Activated CD4-positive, CD25-positive, alpha-beta regulatory T cell treated with anti-CD3 and anti-CD28 coated beads, Interleukin-2, amount 50 U/mL, for 16 hours (primary cell): ENCODE data around the gene FBXO22.
A peak's percentile ranks its signal among the peaks of the same experiment; 100 is the strongest.
"Not testable (repeated sequence)": the region's sequence is repeated elsewhere in the genome, so short reads cannot be mapped to it uniquely, and the experiment has no call there.

Source experiments
- DNase-seq: peaks from one replicate; pipeline ENCODE4 v3.0.0-alpha.2; 2020; ENCODE audit warnings: low read depth, low spot score

The FBXO22 gene

GRCh38 chr15:75903331-75904239 lies at the start of gene FBXO22:
FBXO22 (plus strand) TSS chr15:75903878; CDS start chr15:75903964, 86 bp downstream.
- DNase-seq: peak; percentile 77

GRCh38 chr15:75857886-75858285 lies 45.8 kb upstream of the FBXO22 start:
- DNase-seq: no peak

- no peak for DNase-seq
These were observed 41.8 kb upstream of the FBXO22 start for GRCh38 chr15:75861750-75862402.

- DNase-seq: no peak
These were observed 40.9 kb upstream of the FBXO22 start for GRCh38 chr15:75862796-75863195.

DNA sequence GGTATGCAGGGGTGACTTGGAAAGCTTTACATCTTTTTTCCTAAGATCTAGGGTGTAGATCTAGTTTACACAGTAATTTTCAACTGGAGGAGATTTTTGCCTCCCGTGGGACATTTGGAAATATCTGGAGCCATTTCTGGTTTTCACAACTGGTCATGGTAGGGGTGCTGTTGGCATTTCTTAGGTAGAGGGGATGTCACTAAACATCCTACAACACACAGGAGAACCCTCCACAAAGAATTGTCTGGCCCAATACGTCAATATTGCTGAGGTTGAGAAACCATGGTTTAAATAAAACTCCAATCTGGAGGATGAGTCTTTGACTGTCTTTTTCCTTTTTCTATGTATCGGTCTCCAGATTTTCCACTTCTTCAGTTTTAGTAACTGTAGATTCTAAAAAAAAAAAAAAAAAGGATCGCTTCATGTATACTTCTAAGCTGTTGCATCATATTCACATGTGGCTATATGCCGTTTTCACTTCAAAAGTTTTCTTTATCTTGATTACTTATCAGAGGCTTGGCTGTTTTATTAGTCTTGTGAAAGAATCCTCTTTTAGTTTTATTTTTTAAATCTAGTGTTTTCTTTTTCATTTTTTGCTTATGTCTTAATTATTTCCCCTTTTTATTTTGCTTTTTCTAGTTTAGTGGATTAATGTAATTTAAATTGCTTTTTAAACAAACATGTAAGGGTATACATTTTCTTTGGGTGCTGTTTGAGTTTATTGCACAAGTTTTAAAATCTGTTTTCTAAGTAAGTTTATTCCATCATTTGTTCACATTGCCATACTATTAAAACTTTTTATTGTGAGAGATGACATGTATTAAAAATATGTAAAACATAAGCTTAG lies 39.2 kb upstream of the FBXO22 start:
- DNase-seq: no peak

DNA sequence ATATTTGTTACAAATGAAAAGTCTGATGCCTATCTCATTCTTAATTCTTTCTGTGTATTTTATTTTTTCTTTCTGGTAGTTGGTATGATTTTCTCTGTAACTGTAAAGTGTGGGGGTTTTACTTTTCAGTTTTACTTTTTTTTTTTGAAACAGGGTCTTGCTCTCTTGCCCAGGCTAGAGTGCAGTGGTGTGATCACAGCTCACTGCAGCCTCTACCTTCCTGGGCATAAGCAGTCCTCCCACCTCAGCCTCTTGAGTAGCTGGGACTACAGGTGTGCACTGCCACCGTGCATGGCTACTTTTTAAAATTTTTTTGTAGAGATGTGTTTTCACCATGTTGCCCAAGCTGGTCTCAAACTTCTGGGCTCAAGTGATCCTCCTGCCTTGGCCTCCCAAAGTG lies 37.6 kb upstream of the FBXO22 start:
- not testable (repeated sequence) for DNase-seq

DNA sequence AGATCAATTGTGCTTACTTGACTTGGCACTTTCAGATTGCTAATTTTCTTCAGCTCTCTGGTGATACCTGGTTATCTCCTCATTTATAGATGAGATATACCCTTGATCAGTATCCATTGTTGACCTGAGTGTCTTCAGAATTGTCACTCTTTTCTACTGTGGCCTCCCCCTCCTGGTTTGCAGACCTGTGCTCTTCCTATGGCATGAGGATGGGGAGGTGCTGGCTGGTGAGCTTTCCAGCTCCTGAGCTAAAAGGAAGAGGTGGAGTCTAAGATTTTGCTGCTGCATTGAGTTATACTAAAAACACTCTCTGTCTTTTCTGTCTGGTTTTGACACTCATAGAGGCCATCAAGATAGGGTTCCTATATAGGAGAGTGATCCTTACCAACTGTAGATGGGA lies 36.8 kb upstream of the FBXO22 start:
- no peak for DNase-seq

DNA sequence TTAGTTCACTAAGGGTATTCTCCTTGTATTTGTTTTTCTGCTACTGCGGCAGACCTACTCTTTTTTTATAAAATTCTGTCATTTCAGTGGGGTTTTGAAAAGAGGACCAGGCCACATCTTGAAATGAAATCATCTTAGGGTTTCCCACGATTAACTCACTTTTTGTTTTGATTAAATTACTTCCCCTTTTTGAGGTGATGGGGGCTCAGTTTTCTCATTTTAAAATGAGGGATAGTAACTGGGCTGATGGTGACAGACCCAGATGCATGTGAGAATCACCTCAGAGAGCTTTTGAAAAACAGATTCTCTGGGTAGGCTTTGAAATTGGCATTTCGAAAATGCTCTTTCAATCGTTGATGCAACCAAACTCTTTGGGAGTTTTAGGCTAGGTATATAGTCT lies 36.2 kb upstream of the FBXO22 start:
- DNase-seq: no peak

- DNase-seq: no peak
These were observed 35.7 kb upstream of the FBXO22 start for GRCh38 chr15:75868019-75868418.

GRCh38 chr15:75869446-75869845 lies 34.2 kb upstream of the FBXO22 start:
- no peak for DNase-seq

DNA sequence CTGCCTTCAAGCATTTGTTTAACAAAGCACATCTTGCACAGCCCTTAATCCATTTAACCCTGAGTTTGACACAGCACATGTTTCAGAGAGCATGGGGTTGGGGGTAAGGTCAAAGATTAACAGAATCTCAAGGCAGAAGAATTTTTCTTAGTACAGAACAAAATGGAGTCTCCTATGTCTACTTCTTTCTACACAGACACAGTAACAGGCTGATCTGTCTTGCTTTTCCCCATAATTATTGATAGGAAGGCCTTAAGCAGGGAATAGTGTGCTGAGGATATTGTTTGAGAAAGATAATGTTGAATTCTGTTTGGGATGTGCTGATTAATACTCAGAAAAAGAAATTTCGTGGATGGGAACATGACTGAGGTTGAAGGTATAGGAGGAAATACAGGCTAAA lies 32.1 kb upstream of the FBXO22 start:
- DNase-seq: not testable (repeated sequence)

DNA sequence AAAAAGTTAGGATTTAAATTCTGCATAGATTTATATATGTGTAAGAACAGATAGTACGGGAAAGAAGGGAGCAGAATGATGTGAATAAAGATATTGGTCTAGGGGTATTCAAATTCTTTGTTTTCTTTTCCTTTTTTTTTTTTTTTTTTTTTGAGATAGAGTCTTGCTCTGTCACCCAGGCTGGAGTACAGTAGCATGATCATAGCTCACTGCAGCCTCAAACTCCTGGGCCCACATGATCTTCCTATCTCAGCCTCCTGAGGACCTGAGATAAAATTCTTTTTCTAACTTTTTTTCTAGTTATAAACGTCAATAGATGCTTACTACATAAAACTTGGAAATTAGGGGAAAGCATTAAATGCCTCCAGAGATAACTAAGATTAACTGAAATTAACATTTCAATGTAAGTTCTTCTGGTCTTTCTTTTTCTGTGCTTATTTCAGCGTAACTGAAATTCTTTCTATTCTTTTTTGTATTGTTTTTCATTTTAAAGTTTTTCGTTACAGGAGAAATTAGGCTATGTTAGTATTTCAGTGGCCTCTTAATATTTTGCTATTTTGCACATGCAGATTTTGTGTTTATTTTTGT lies 31.2 kb upstream of the FBXO22 start:
- DNase-seq: no peak

DNA sequence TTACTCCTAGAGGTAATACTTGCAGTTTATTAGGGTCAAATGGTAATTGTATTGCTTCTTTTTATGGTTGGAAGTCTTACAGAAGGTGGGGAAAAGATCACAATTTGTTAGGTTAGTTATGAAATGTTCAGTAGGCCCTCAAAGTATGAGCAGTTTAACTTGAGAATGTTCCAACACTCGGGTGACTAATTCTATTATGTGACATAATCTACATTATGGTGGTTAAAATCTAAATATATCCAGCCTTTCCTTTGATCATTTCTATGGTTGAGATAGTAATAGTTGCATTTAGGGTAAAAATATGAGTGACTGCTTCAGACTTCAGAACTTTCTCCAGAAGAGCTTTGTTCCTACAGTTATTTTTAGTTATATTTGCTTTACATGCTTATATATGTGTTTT lies 19.6 kb upstream of the FBXO22 start:
- DNase-seq: no peak

GRCh38 chr15:75887178-75887577 lies 16.5 kb upstream of the FBXO22 start:
- no peak for DNase-seq

- no peak for DNase-seq
These were observed 11.8 kb upstream of the FBXO22 start for GRCh38 chr15:75891895-75892294.

DNA sequence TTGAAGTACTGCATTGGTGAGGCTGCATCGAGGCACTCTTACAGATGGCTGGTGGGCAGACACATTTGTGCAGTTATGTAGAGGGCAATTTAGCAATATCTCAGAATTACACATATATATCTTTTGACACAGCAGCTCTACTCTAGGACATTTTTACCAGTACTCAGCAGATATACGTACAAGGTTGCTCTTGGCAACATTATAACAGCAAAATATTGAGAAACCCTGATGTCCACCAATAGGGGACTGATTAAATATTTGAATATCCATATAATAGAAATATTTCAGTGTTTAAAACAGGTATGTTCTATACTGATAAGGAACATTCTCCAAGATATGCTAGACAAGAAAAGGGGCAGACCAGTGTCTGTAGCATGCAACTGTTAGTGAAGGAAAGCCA lies 7.9 kb upstream of the FBXO22 start:
- DNase-seq: no peak

- DNase-seq: no peak
These were observed 3.1 kb upstream of the FBXO22 start for GRCh38 chr15:75900577-75900976.

DNA sequence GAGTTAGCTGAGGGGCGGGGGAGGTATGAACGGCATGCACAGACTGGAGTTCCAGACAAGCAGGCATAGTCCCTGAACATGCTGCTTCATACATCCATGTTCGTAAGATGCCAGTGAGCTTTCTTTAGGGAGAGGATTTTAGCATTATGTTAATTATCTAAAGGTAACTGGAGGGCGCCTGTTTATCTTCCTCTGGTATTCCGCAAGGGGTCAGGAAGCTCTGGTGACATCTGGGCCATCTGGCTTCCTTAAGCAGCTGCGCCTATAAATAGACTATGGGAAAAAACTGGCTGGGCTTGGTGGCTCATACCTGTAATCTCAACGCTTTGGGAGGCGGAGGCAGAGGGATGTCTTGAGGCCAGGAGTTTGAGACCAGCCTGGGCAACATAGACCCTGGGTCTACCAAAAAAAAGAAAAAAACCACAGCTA lies 1.5 kb upstream of the FBXO22 start:
- DNase-seq: no peak

DNA sequence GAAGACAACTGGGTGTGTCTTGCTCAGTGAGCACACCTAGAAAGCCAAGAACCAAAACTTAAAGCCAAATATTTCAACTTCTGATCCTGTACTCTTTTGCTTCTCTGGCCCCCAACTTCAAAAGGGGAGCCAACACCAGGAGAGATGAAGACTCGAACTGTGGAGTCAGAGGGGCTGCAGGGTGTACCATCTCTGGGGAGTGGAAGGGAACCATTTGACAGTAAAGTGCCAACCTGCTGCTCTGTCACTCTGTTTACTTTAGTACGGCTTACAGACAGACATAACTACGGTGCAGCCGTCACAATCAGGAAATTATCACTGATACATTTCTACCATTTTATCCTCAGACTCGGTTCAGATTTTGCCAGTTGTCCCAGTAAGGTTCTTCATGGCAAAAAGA lies 1.6 kb downstream of the FBXO22 start:
- DNase-seq: no peak

GRCh38 chr15:75910355-75910754 lies 6.7 kb downstream of the FBXO22 start:
- not testable (repeated sequence) for DNase-seq

DNA sequence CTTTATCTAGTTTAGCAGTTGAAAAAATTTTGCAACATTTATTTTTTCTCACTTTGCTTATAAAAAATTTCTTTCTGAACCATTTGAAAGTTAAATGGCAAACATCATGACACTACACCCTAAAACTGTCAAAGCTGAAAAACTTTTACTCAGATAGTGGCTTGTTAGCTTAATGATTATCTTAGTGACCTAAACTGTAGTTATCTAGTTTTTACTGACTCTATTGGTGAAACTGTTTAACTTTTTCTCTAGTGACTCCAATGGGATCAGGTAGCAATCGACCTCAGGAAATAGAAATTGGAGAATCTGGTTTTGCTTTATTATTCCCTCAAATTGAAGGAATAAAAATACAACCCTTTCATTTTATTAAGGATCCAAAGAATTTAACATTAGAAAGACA lies 13.3 kb downstream of the FBXO22 start:
- DNase-seq: no peak

DNA sequence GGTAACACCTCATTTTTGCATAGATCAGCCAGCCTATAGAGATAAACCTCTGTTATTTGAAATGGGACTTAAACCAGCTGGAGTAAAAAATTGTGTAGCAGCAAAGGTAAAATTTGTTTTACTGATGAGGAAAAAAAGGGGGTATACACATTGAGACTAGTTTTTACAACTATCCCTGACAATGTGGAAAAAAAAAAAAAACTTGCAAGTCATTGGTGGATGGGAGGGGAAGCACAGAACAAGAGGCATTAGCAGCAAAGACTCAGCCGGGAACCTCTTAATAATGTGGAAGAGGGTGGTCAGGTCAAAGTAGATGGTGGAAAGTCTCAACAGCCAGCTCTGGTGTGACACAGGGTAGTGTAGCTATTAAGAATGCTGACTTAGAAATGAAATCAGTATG lies 14.5 kb downstream of the FBXO22 start:
- no peak for DNase-seq
